Mucosa of rectum (tissue), 2 donors: ENCODE results near the gene TMCO4.

ENCODE experiments used
- H3K27ac ChIP-seq, 2 donors: one replicate each; pipeline ENCODE4 v1.7.0; 2013; ENCODE audit warnings: inconsistent platforms in 2 of 2, low read depth in 2 of 2, low read length in 2 of 2
- H3K27me3 ChIP-seq, 2 donors: one replicate each; pipeline ENCODE4 v1.7.0; 2013; ENCODE audit warnings: low read length in 2 of 2; ENCODE audit not compliant: control insufficient read depth in 2 of 2, insufficient read depth in 2 of 2
- H3K36me3 ChIP-seq, 2 donors: one replicate each; pipeline ENCODE4 v1.7.0; 2013; ENCODE audit warnings: low read length in 2 of 2; ENCODE audit not compliant: control insufficient read depth in 2 of 2, insufficient read depth in 2 of 2
- H3K4me1 ChIP-seq, 2 donors: one replicate each; pipeline ENCODE4 v1.7.0; 2013; ENCODE audit warnings: low read length in 2 of 2, mild to moderate bottlenecking in 1 of 2; ENCODE audit not compliant: control insufficient read depth in 2 of 2, insufficient read depth in 2 of 2
- H3K4me3 ChIP-seq, 2 donors: one replicate each; pipeline ENCODE4 v1.7.0; 2013; ENCODE audit warnings: low read length in 2 of 2
- H3K9ac ChIP-seq, 2 donors: one replicate each; pipeline ENCODE4 v1.7.0; 2013; ENCODE audit warnings: low read length in 2 of 2, low read depth in 1 of 2, mild to moderate bottlenecking in 1 of 2
- H3K9me3 ChIP-seq, 2 donors: one replicate each; pipeline ENCODE4 v1.7.0; 2013; ENCODE audit warnings: low read length in 2 of 2; ENCODE audit not compliant: control insufficient read depth in 2 of 2
- donor health status: healthy.
- donor health status: Normal muscosa, but diverticular disease.

The TMCO4 gene

GRCh38 chr1:19665496-19666465, 133.9 kb downstream of the TMCO4 start:
- no peak overlapping the region for H3K4me3 ChIP-seq
- H3K9me3 ChIP-seq: no peaks in the 10 kb centered on the region
- no peak overlapping the region for H3K9ac ChIP-seq
- H3K27ac ChIP-seq: no peak overlapping the region
- H3K36me3 ChIP-seq: no peaks in the 10 kb centered on the region
- peaks cover 37 to 42% of the 10 kb centered on the region in 2 donors for H3K27me3 ChIP-seq
- peaks cover 0 to 2% of the 10 kb centered on the region in 2 donors for H3K4me1 ChIP-seq

GRCh38 chr1:19665186-19665495, 134.6 kb downstream of the TMCO4 start:
- no peaks in the 10 kb centered on the region for H3K9me3 ChIP-seq
- H3K27ac ChIP-seq: no peak overlapping the region
- H3K9ac ChIP-seq: no peak overlapping the region
- peaks cover 37 to 42% of the 10 kb centered on the region in 2 donors for H3K27me3 ChIP-seq
- no peak overlapping the region for H3K4me3 ChIP-seq
- H3K36me3 ChIP-seq: no peaks in the 10 kb centered on the region
- peaks cover 0 to 2% of the 10 kb centered on the region in 2 donors for H3K4me1 ChIP-seq

- Histone ChIP-seq H3K4me3 (no peak within 1 kb of the TSS), H3K36me3 (no peaks in the 10 kb centered on the region), H3K27me3 (peaks cover 34 to 42% of the 10 kb centered on the region in 2 donors), H3K27ac (no peak within 1 kb of the TSS), H3K9ac (no peak within 1 kb of the TSS), H3K9me3 (no peaks in the 10 kb centered on the region), H3K4me1 (peaks cover 2% of the 10 kb centered on the region in 2 donors)
Measured at GRCh38 chr1:19664453-19665185, 135.1 kb downstream of the TMCO4 start, which contains the start of gene HTR6. Gene HTR6, plus strand, starts transcription at chr1:19664875. Its CDS starts 879 bp downstream, at chr1:19665754.

GRCh38 chr1:19662313-19662712, 137.4 kb downstream of the TMCO4 start:
- Histone ChIP-seq H3K9me3 (no peaks in the 10 kb centered on the region), H3K9ac (no peak overlapping the region), H3K36me3 (peaks cover 0 to 5% of the 10 kb centered on the region in 2 donors), H3K27ac (no peak overlapping the region), H3K27me3 (peaks cover 26 to 36% of the 10 kb centered on the region in 2 donors), H3K4me1 (peaks cover 2 to 3% of the 10 kb centered on the region in 2 donors), H3K4me3 (no peak overlapping the region)

GRCh38 chr1:19661721-19662228, 137.9 kb downstream of the TMCO4 start:
- H3K9ac ChIP-seq: no peak overlapping the region

GRCh38 chr1:19658186-19658585, 141.5 kb downstream of the TMCO4 start:
- Histone ChIP-seq H3K27me3 (peaks cover 2 to 8% of the 10 kb centered on the region in 2 donors), H3K36me3 (peaks cover 22 to 28% of the 10 kb centered on the region in 2 donors), H3K27ac (no peak overlapping the region), H3K9me3 (no peaks in the 10 kb centered on the region), H3K4me3 (no peak overlapping the region), H3K9ac (no peak overlapping the region), H3K4me1 (peaks cover 8 to 14% of the 10 kb centered on the region in 2 donors)

More at GRCh38 chr1:19661721-19662228, 137.9 kb downstream of the TMCO4 start:
- H3K36me3 ChIP-seq: peaks cover under 1 to 5% of the 10 kb centered on the region in 2 donors
- no peak overlapping the region for H3K4me3 ChIP-seq
- H3K27ac ChIP-seq: no peak overlapping the region
- no peaks in the 10 kb centered on the region for H3K9me3 ChIP-seq
- peaks cover 23 to 32% of the 10 kb centered on the region in 2 donors for H3K27me3 ChIP-seq
- H3K4me1 ChIP-seq: peaks cover 2 to 3% of the 10 kb centered on the region in 2 donors

GRCh38 chr1:19657511-19657910, 142.2 kb downstream of the TMCO4 start:
- Histone ChIP-seq H3K27ac (no peak overlapping the region), H3K4me3 (no peak overlapping the region), H3K27me3 (peaks cover 0 to 2% of the 10 kb centered on the region in 2 donors), H3K36me3 (peaks cover 22 to 29% of the 10 kb centered on the region in 2 donors), H3K9ac (no peak overlapping the region), H3K9me3 (no peaks in the 10 kb centered on the region), H3K4me1 (peaks cover 8 to 14% of the 10 kb centered on the region in 2 donors)

- peaks cover 22 to 29% of the 10 kb centered on the region in 2 donors for H3K36me3 ChIP-seq
- H3K9me3 ChIP-seq: no peaks in the 10 kb centered on the region
- H3K4me3 ChIP-seq: no peak overlapping the region
- no peak overlapping the region for H3K27ac ChIP-seq
- no peaks in the 10 kb centered on the region for H3K27me3 ChIP-seq
- H3K4me1 ChIP-seq: peaks cover 8 to 16% of the 10 kb centered on the region in 2 donors
- H3K9ac ChIP-seq: no peak overlapping the region
Measured at GRCh38 chr1:19656780-19657466, 142.8 kb downstream of the TMCO4 start.

GRCh38 chr1:19656134-19656779, 143.5 kb downstream of the TMCO4 start:
- Histone ChIP-seq H3K4me3 (no peak overlapping the region), H3K27me3 (no peaks in the 10 kb centered on the region), H3K27ac (no peak overlapping the region), H3K9ac (no peak overlapping the region), H3K4me1 (peaks cover 8 to 18% of the 10 kb centered on the region in 2 donors), H3K9me3 (no peaks in the 10 kb centered on the region), H3K36me3 (peaks cover 22 to 29% of the 10 kb centered on the region in 2 donors)
